ENCODE results near the gene ZHX3. TPM values are rescaled to one million over a fixed set of nuclear protein-coding genes. Genes with fewer than 3 reads are reported as not detected.

The ZHX3 gene
- total RNA-seq, 3 donors from 2014 or later, result 6.9 to 11.9 (median 9.9) TPM

- ATAC-seq, result no peak
- no peak for DNase-seq
- no peaks in the 10 kb centered on the region for H3K4me1 Mint-ChIP-seq (ENCODE audit: low read depth)
- no peak overlapping the region for H3K4me3 Mint-ChIP-seq
- H3K9me3 Mint-ChIP-seq, result no peaks in the 10 kb centered on the region
- H3K36me3 Mint-ChIP-seq (ENCODE audit: insufficient read depth), result peaks cover 3% of the 10 kb centered on the region
- H3K27me3 Mint-ChIP-seq (ENCODE audit: low read depth), result no peaks in the 10 kb centered on the region
These were observed 40.5 kb downstream of the ZHX3 start for GRCh38 chr20:41277049-41277448.

DNA sequence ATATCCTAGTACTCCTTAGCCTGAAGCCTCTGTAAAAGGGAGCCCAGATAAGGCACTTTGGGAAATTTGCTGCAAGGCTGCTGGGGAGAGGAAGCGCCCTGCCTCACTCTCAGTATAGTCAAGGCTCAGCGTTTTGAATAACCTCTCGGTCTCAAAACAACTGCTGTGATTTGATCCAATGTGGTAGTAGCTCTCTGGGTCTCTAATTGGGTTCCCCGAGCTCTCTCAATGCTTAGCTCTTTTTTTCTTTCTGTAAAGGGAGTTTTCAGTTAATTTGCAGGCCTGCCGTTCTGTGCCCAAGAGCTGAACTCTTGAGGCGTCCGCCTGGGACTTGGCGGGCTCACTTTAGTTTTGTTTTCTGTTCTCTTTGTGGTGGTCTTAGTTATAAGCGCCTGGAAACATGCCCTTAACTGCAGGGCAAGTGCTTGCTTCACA is 41.2 kb downstream of the ZHX3 start:
- no peaks in the 10 kb centered on the region for H3K4me1 Mint-ChIP-seq (ENCODE audit: low read depth)
- H3K9me3 Mint-ChIP-seq, result no peaks in the 10 kb centered on the region
- no peak overlapping the region for H3K4me3 Mint-ChIP-seq
- peaks cover 3% of the 10 kb centered on the region for H3K36me3 Mint-ChIP-seq (ENCODE audit: insufficient read depth)
- no peak for ATAC-seq
- DNase-seq, result no peak
- no peaks in the 10 kb centered on the region for H3K27me3 Mint-ChIP-seq (ENCODE audit: low read depth)

DNA sequence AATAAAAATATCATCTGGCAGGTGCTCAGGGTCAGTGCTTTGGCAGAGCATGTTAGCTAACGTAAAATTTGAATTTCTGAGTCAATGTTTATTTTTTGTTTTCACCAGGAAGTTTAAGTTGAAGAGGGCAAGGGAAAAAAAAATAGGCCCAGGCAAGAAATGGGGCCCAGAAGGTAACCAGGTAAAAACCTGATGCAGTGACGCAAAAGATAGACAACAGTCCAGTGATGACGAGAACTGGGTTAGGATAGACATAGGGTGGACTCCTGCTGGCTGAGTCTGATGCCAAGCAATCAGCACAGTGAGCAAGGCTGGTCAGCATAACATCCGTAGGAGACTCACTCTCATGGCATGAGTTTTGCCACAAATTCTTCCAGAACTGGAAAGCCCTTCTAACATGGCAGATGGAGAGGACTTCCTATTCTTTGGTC is 42.2 kb downstream of the ZHX3 start:
- H3K4me3 Mint-ChIP-seq, result no peak overlapping the region
- H3K9me3 Mint-ChIP-seq, result no peaks in the 10 kb centered on the region
- H3K27me3 Mint-ChIP-seq (ENCODE audit: low read depth), result no peaks in the 10 kb centered on the region
- DNase-seq, result no peak
- peaks cover 3% of the 10 kb centered on the region for H3K36me3 Mint-ChIP-seq (ENCODE audit: insufficient read depth)
- no peak for ATAC-seq
- no peaks in the 10 kb centered on the region for H3K4me1 Mint-ChIP-seq (ENCODE audit: low read depth)

- Mint-ChIP-seq H3K4me1 (ENCODE audit: low read depth) (no peaks in the 10 kb centered on the region), H3K36me3 (ENCODE audit: insufficient read depth) (peaks cover 3% of the 10 kb centered on the region), H3K9me3 (no peaks in the 10 kb centered on the region), H3K4me3 (no peak overlapping the region), H3K27me3 (ENCODE audit: low read depth) (no peaks in the 10 kb centered on the region)
- DNase-seq (no peak), ATAC-seq (no peak)
These were observed 43.4 kb downstream of the ZHX3 start for GRCh38 chr20:41274152-41274551.

DNA sequence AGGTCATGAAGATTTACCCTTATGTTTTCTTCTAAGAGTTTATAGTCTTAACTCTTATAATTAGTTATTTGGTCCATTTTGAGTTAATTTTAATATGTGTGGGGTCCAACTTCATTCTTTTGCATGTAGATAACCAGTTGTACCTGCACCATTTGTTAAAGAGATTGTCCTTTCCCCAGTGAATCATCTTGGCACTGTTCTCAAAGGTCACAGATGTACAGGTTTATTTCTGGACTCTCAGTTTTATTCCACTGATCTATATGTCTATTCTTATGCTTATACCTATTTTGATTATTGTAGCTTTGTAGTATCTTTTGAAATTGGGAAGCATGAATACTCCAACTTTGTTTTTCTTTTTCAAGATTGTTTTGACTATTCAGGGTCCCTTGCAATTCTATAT is 44.1 kb downstream of the ZHX3 start:
- Mint-ChIP-seq H3K36me3 (ENCODE audit: insufficient read depth) (peaks cover 3% of the 10 kb centered on the region), H3K4me3 (no peak overlapping the region), H3K9me3 (no peaks in the 10 kb centered on the region), H3K4me1 (ENCODE audit: low read depth) (no peaks in the 10 kb centered on the region), H3K27me3 (ENCODE audit: low read depth) (no peaks in the 10 kb centered on the region)
- DNase-seq (no peak), ATAC-seq (no peak)

- DNase-seq (no peak), ATAC-seq (no peak)
- H3K9me3 Mint-ChIP-seq, result no peaks in the 10 kb centered on the region
- no peaks in the 10 kb centered on the region for H3K4me1 Mint-ChIP-seq (ENCODE audit: low read depth)
- no peak overlapping the region for H3K4me3 Mint-ChIP-seq
- peaks cover 6% of the 10 kb centered on the region for H3K36me3 Mint-ChIP-seq (ENCODE audit: insufficient read depth)
- H3K27me3 Mint-ChIP-seq (ENCODE audit: low read depth), result no peaks in the 10 kb centered on the region
These were observed 45.2 kb downstream of the ZHX3 start for GRCh38 chr20:41272339-41272738.

GRCh38 chr20:41268917-41269652 is 48.4 kb downstream of the ZHX3 start:
- Mint-ChIP-seq H3K4me3 (no peak overlapping the region), H3K36me3 (ENCODE audit: insufficient read depth) (peaks cover 5% of the 10 kb centered on the region), H3K9me3 (no peaks in the 10 kb centered on the region), H3K27me3 (ENCODE audit: low read depth) (no peaks in the 10 kb centered on the region), H3K4me1 (ENCODE audit: low read depth) (no peaks in the 10 kb centered on the region)
- DNase-seq (no peak), ATAC-seq (no peak)

DNA sequence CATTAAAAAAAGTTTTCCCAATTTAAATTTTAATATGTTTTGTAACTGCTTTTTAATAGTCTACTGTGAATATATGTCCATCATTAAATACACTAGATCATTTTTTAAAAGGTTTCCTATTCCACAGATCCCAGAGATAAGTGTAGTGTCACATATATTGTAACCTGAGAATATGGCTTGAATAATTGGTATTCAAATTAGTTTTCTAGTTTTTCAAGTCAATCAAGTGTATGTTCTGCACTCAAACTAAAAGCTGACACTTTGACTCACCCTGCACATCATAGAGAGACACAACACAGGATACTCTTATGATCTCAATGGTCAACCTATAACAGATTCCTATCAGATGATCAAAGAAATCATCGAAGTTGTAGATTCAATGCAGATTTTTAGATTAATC is 49.1 kb downstream of the ZHX3 start:
- H3K9me3 Mint-ChIP-seq, result no peaks in the 10 kb centered on the region
- H3K27me3 Mint-ChIP-seq (ENCODE audit: low read depth), result no peaks in the 10 kb centered on the region
- H3K36me3 Mint-ChIP-seq (ENCODE audit: insufficient read depth), result peaks cover 5% of the 10 kb centered on the region
- no peak overlapping the region for H3K4me3 Mint-ChIP-seq
- no peak for ATAC-seq
- DNase-seq, result no peak
- no peaks in the 10 kb centered on the region for H3K4me1 Mint-ChIP-seq (ENCODE audit: low read depth)

GRCh38 chr20:41265938-41266337 is 51.6 kb downstream of the ZHX3 start:
- H3K27me3 Mint-ChIP-seq (ENCODE audit: low read depth), result no peaks in the 10 kb centered on the region
- ATAC-seq, result no peak
- DNase-seq, result no peak
- no peaks in the 10 kb centered on the region for H3K9me3 Mint-ChIP-seq
- H3K36me3 Mint-ChIP-seq (ENCODE audit: insufficient read depth), result peaks cover 5% of the 10 kb centered on the region
- H3K4me1 Mint-ChIP-seq (ENCODE audit: low read depth), result no peaks in the 10 kb centered on the region
- H3K4me3 Mint-ChIP-seq, result no peak overlapping the region

DNA sequence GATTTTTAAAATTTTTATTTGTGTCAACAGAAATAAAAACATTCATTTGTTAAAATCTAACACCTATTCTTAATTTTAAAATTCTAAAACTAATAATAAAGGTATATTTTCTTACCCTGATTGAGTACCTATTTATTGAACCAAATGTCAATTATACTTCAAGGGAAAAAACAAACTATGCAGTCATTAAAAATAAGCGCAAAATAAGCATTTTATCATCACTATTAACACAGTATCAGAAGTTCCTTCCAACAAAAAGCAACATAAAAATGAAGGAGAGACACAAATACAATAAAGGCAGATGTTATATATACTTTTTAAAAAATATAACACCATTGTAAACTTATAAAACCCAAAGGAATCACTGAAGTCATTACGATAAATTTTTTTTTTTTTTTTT is 52.7 kb downstream of the ZHX3 start:
- DNase-seq (no peak), ATAC-seq (no peak)
- H3K9me3 Mint-ChIP-seq, result no peaks in the 10 kb centered on the region
- peaks cover 5% of the 10 kb centered on the region for H3K36me3 Mint-ChIP-seq (ENCODE audit: insufficient read depth)
- no peak overlapping the region for H3K4me3 Mint-ChIP-seq
- no peaks in the 10 kb centered on the region for H3K27me3 Mint-ChIP-seq (ENCODE audit: low read depth)
- no peaks in the 10 kb centered on the region for H3K4me1 Mint-ChIP-seq (ENCODE audit: low read depth)

DNA sequence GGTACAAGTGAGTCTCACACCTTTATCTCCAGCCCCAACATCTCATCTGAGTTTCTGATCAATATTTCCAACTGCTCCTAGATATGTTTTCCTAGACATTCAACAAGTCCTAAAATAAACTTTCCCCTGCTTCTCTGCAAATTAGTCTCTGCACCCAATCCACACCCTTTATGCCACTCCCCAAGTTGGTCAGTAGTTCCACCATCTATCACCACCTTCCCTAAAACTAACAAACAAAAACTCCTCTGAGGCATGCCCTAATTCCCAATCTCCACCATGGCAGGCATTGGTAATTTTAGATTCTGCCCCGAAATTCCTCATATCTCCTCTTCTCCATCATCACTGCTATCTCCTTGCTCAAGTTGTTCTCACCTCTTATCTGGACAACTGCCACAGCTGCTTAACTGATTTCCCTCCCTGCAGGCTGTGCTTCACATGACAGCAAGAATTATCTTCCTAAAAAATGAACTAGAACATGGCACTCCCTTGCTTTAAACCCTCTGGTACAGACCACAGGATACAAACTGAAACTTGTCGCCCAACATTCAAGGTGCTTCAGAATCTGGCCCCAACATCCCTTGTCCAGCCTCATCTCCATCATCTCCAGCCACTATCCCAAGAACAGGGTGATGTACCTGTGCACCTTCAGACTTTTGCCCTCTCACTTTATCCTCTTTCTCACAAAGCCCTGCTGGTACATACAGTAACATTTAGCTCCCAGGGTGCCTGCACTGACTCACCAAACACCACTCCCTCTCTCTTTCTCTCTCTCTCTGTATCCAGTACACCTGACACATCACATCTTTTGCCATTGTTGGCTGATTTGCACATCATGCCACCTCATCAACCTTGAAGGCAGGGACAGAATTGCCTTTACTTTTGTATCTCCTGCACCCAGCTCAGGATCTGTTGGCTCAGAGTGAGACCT is 55.5 kb downstream of the ZHX3 start:
- Mint-ChIP-seq H3K36me3 (ENCODE audit: insufficient read depth) (no peaks in the 10 kb centered on the region), H3K4me3 (no peak overlapping the region), H3K27me3 (ENCODE audit: low read depth) (no peaks in the 10 kb centered on the region), H3K9me3 (no peaks in the 10 kb centered on the region), H3K4me1 (ENCODE audit: low read depth) (no peaks in the 10 kb centered on the region)
- ATAC-seq (no peak), DNase-seq (no peak)

- ATAC-seq, result no peak
- no peak overlapping the region for H3K4me3 Mint-ChIP-seq
These were observed 56.3 kb downstream of the ZHX3 start for GRCh38 chr20:41261260-41261659.

GRCh38 chr20:41260734-41261220 is 56.8 kb downstream of the ZHX3 start:
- ATAC-seq, result no peak
- DNase-seq, result no peak
- no peaks in the 10 kb centered on the region for H3K9me3 Mint-ChIP-seq
- H3K27me3 Mint-ChIP-seq (ENCODE audit: low read depth), result no peaks in the 10 kb centered on the region
- H3K4me3 Mint-ChIP-seq, result no peak overlapping the region
- no peaks in the 10 kb centered on the region for H3K4me1 Mint-ChIP-seq (ENCODE audit: low read depth)
- H3K36me3 Mint-ChIP-seq (ENCODE audit: insufficient read depth), result no peaks in the 10 kb centered on the region

More at GRCh38 chr20:41261260-41261659, 56.3 kb downstream of the ZHX3 start:
- Mint-ChIP-seq H3K36me3 (ENCODE audit: insufficient read depth) (no peaks in the 10 kb centered on the region), H3K9me3 (no peaks in the 10 kb centered on the region), H3K4me1 (ENCODE audit: low read depth) (no peaks in the 10 kb centered on the region), H3K27me3 (ENCODE audit: low read depth) (no peaks in the 10 kb centered on the region)
- DNase-seq, result no peak

DNA sequence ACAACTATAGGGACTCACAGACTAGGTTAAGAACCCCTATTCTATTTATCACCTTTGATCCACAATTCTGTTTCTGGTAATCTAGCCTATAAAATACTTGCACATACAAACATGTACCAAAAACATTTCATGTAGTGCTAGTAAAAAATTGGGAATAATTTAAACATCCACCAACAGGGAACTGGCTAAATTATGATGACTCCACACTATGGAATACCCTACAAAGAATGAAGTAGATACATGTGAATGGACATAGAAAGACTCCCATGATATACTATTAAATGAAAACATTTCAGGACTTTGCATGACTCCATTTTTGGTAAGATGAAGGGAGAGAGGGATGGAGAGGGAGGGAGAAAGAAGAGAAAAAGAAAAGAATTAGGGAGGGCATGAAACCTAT is 58.2 kb downstream of the ZHX3 start:
- Mint-ChIP-seq H3K9me3 (no peaks in the 10 kb centered on the region), H3K4me3 (no peak overlapping the region), H3K4me1 (ENCODE audit: low read depth) (no peaks in the 10 kb centered on the region), H3K36me3 (ENCODE audit: insufficient read depth) (no peaks in the 10 kb centered on the region), H3K27me3 (ENCODE audit: low read depth) (no peaks in the 10 kb centered on the region)
- DNase-seq (no peak), ATAC-seq (no peak)

DNA sequence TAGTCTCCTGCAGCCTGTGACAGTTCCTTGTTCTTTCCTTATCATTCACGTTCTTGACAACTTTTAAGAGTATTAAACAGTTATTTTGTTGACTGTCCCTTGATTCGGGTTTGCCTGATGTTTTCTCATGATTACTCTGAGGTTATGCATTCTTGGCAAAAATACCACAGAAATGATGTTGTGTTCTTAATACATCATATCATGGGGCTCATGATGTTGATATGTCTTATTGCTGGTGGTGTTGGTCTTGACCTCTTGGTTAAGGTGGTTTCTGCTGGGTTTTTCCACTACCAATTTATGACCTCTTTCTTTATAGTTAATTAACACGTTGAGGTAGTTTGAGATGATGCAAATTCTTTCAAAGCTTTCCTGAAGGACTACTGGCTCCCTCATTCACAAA is 59.1 kb downstream of the ZHX3 start:
- Mint-ChIP-seq H3K4me1 (ENCODE audit: low read depth) (no peaks in the 10 kb centered on the region), H3K9me3 (no peaks in the 10 kb centered on the region), H3K36me3 (ENCODE audit: insufficient read depth) (no peaks in the 10 kb centered on the region), H3K4me3 (no peak overlapping the region), H3K27me3 (ENCODE audit: low read depth) (no peaks in the 10 kb centered on the region)
- ATAC-seq (no peak), DNase-seq (no peak)
